ENCODE data around the gene CATSPERB. TPM values are rescaled to one million over a fixed set of nuclear protein-coding genes. Genes with fewer than 3 reads are reported as not detected.
"Not testable (repeated sequence)": the region's sequence is repeated elsewhere in the genome, so short reads cannot be mapped to it uniquely, and the experiment has no call there.

CATSPERB gene, protein sequence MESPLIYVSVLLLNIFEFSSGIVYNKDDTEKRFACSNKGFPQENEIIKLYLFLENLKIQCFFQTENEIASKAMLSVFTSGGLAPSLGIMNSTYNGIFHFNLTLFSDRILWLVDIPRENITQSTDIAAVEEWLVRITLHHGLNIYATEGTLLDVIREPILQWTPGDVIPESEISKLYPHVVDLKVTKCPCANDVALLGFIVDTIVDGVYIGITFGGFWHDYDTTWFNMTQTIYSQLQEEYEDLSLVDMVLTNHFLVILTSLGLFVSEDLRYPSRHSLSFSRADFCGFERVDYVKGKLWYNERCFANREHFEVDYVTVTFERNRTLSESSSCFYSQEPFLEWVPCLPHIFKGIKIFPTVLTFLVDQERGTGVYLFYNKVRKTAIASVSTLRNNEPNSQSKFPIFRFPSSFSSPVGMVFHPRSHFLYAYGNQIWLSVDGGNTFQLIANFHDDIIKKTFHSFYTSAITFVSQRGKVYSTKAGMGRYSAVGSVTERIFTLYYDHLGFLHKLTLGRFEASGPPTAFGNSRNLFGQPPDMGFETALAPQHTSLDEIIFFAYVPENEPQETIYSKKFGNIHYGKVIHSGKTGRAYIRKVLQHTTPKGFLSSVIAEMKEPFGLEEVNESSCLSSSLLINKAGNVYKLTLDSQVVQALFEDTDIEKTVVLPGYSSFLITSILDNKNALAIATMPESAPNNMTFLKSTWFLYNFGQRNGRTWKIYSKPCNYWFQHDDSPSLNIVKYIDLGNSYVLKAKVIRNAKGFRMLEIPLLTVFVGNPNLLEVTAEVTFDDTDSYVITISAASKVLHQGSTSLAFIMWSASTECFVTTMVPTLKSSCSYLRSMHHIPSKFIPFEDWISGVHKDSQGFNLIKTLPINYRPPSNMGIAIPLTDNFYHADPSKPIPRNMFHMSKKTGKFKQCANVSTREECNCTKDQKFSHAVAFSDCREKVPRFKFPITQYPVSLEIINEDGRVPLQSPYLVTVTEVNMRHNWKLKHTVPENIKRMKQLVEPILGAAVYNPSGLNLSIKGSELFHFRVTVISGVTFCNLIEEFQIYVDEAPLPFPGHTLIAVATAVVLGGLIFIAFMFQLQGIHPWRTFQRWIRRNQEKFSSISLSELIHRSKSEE
- not detected in 2 replicates for total RNA-seq

DNA sequence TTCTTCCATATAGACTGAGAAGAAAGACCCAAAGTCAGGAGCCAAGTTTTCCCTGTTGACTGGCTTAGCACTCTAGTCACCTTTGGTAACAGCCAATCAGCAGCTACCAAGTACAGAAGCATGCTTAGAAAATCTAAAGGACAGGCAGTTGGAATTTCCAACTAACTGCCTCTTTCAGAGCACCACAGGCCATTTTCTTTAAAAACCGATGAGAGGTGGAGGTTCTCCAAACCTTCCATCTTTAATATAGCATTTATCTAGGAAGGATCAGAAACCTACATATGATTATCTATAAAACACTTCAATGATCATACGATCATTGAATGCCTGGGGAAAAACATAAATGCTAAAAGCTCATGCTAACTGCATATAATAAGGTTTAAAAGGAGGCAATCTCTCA is at the start of gene CATSPERB:
CATSPERB (minus strand) TSS at position 101 of the 400 bp plus-strand sequence. CDS start 2,607 bp downstream, outside the sequence.
- no peak for DNase-seq (ENCODE audit: low read depth, low spot score)

DNA sequence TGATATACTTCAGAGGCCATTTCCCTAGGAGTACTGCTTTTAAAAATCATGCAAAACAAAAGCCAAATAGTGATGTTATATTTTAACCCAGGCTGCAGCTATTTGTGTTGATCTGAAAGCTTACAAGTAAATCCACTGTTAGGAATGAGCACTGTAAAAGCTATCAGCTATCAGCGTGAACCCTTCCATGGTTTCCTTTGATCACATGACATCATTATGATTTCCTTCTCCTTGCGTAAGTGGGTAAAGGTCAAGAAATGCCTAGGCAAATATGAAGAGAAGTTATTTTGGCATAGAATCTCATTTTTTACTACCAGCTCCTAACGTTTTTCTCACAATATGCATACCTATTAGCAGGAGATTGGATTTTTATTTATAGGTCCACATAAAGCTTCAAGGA is 48.6 kb upstream of the CATSPERB start:
- no peak for DNase-seq (ENCODE audit: low read depth, low spot score)

DNA sequence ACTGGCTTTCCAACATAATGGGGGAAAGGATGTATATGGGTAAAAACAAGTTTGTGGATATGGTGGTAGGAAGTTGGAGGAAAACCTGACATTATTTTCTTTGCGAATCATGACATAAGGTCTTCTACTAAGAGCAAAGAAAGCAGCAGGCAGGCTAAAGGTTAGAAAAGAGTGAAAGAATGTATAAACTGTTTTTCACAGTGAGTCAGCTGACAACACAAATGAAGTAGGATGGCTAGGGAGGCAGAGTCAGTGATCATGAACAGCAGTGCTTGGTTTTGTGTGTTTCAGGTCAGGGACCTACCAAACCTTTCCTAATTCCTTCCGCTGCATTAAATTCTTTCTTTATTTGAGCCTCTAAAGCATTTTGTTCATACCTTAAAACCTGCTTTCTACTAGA is 46.3 kb upstream of the CATSPERB start:
- no peak for DNase-seq (ENCODE audit: low read depth, low spot score)

DNA sequence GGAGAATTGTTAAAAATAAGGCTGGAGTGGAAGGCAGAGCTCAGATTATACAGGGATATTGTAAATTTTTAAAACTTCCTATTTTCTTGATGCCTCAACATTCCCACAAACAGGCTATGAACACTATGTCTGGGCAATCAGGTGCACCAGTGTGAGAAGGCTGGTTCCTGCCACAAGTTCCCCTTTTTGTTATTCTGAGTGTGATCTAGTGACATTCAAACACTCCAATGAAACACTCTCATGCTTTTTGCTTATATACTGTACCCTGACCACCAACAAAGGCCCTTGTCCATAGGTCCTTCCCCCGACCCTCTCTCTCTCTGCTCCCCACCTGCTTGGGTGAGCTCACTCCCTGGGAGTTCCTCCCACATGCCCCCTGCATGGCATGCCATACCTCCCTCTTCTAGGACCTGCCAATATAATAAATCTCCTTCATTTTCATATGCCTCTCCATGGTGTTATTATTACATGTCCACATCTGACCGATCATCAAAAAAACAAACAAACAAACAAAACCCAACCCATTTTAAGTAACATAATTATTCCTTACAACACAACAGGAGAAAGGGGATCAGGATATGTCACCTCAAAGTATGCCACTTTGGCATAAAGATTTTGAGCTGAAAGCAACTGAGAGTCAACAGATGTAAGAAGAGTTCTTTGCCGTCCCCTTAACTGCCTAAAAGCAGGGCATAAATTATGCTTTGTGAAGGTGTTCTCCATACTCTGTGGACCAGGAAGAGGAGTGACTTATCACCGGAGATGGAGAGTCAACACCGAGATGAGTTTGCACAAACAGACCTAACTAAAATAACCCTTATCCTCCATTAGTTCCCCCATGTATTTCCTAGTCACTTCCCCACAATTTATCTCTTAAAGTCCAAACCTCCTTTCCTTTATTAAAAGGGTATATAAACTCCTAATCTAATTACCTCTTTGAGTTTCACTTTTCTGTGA is 42.5 kb upstream of the CATSPERB start:
- no peak for DNase-seq (ENCODE audit: low read depth, low spot score)

DNA sequence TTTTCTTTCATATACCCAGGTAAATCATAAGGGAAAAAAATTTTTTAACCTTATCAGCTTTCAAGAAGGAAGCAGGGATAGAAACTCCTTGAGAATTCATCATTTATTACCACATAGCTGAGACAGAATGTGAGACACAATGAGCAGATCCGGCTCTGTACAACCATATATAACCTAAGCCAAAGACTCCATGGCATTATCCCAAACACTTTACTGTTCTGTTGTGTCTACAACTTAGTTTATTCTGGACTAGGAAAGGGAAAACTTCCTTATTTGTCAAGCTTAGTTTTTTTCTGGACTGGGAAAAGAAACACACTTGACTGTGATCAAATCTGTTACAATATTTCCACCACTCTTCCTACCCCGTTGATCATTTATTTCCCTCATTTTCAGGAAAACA is 38.3 kb upstream of the CATSPERB start:
- no peak for DNase-seq (ENCODE audit: low read depth, low spot score)

DNA sequence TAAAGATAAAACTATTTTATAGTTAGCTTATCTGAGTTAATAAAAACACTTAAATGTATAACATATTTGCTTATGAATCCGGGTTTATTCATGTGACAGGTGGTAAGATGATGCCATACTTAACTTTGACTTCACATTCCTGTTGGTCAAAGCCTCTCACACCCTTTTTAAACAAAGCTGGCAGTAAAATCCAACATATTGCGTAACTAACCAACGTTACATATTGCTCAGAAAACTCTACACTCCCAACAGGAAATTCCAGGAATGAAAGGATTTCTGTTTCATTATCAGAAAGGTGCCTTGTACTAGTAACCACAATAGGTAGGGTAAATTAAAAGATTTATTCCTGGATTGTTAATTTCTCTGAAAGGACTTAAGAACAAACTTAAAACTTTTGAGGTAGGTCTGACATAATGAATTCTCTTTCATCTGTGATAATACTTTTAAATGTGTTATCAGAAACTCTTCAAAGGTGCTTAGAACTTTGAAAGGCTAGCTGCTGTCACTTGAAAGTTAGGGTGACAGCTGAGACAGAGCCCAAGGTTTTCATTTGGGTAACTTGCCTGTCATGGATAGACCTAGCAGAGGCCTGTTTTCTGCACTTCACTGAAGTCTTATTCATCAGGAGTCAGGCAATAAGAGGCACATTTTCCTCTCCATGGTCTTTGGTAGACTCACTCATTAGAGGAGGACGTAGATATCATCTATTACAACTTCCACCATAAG is 23.8 kb upstream of the CATSPERB start:
- no peak for DNase-seq (ENCODE audit: low read depth, low spot score)

DNA sequence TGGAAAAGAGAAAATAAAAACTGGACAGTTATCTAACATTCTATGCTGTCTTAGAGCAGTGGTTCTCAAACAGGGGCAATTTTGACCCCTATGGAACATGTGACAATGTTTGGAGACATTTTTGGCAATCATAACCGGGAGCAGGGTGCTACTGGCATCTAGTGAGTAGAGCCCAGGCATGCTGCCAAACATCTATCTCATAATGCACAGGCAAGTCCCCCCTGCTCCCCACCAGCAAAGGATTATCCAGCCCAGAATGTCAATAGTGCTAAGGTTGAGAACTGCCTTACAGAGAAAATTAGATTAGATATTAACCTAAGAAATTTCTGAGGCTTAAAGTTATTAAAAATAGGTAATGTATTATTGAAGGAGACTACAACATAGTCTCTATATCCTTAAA is 22.9 kb upstream of the CATSPERB start:
- DNase-seq (ENCODE audit: low read depth, low spot score) = no peak

DNA sequence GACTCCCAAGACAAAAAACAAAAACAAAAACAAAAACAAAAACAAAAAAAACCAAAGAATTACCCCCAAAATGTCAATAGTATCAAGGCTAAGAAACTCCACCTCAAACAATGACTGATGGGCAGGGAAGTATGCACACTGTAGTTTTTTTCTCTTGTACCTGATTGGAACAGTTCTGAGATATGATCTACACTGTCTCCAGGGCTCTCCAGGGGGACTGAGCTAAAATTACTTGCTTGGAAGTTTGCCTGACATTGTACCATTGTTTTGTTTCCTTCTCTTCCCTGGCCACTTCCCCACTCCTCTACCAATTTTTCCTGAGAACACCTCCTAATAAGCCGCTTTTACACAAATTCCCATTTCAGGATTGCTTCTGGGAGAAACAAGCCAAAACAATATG is 22.3 kb upstream of the CATSPERB start:
- no peak for DNase-seq (ENCODE audit: low read depth, low spot score)

DNA sequence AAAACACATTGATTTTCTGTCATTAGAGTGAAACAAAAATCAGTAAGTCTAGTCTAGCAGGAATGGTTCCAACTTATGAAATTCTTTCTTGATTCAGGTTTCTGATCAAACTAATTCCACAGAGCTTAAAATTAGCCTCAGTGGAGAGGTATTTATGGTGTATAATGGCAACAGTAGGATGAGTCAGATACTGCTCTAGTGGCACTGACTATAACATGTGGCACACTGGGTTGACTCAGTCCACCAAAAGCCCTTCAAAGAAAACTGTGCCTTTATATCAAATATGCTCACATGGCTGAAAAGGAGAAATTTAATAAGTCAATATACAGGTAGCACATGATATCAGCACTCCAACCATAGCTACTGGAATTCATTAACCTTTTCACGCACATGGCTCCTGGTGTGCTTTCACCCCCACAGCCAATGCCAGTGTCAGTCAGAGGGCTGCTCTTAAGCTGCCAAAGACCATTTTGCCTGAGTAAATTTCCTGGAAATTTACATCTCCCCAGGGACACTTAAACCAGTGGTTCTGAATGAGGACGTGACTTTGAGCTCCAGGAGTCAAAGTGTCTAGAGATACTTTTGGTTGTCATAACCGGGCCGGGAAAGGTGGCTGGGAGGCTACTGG is 21.7 kb upstream of the CATSPERB start:
- DNase-seq (ENCODE audit: low read depth, low spot score) = no peak

DNA sequence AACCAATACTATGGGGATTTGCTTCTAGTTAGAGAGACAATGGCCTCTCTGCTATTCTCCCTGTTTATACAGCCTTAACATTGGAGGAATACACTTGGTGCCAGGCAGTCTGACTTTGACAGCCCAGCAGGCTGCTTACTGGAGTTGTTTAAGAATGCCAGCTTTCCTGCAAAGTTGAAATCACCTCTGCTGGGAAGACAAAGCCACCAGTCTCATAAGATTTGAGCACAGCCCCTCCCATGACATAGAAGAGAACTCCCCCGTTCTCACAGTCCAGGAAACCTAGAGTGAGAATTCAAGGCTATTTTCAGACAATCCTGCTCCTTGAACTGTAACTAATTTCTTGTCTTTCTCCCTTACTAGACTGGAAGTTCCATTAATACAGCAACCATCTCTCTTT is 21.1 kb upstream of the CATSPERB start:
- no peak for DNase-seq (ENCODE audit: low read depth, low spot score)

DNA sequence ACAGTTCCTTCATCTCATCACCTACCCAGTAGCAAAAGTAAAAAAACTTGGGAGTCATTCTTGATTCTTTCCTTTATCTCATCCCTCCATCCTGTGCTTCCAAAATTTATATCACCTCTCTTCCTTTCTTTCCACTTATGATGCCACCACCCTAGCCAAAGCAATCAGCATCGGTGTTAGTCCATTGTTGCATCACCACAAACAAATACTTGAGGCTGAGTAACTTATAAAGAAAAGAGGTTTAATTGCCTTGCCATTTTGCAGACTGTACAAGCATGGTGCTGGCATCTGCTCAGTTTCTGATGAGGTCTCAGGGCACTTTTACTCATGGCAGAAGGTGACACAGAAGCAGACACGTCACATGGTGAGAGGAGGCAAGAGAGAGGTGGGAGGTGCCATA is 19.8 kb upstream of the CATSPERB start:
- no peak for DNase-seq (ENCODE audit: low read depth, low spot score)

DNA sequence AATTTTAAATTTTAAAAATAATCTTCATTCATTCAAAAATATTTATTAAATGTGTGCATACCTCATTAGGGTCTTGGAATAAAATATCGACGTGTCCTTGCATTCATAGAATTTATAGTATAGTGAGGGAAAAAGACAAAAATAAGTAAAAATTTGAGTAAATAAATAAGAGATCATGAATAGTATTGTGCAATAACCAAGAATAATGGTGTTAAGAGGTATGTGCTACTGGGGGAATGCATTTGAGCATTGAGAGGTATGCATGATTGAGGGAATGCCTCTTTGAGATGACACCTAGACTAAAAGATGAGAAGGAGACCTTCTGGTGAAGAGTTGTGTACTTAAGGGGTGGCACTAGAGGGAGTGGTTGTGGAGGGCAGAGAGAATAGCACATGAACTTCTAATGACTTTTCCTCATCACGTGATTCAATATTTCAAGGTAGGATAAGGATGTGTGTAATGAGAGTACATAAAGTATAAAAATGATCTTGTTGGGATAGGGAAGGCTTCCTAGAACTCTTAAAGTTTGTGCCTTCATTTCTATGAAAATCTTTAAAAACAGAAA is 18.8 kb upstream of the CATSPERB start:
- no peak for DNase-seq (ENCODE audit: low read depth, low spot score)

DNA sequence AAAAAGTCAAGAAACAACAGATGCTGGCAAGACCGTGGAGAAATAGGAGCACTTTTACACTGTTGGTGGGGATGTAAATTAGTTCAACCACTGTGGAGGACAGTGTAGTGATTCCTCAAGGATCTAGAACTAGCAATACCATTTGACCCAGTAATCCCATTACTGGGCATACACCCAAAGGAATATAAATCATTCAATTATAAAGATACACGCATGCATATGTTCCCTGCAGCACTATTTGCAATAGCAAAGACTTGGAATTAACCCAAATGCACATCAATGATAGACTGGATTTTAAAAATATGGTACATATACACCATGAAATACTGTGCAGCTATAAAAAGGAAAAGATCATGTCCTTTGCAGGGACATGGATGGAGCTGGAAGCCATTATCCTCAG is 18.0 kb upstream of the CATSPERB start:
- no peak for DNase-seq (ENCODE audit: low read depth, low spot score)

DNA sequence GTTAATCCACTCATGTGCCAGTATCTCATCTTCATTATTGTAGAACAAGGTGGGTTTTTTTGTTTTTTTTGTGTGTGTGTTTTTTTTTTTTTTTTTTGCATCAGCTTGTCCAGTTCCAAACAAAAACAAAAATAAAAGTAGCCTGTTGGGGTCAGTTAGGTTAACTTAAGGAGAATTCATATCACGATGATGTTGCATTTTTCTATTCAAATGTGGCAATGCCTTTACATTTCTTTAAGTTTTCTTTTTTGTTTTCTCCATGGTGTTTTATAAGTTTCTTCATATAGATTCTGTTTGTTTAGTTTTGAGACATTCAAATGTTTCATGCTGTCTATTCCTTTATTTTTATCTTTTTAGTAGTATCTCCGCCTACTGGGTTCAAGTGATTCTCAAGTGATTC is 16.2 kb upstream of the CATSPERB start:
- DNase-seq (ENCODE audit: low read depth, low spot score) = no peak

DNA sequence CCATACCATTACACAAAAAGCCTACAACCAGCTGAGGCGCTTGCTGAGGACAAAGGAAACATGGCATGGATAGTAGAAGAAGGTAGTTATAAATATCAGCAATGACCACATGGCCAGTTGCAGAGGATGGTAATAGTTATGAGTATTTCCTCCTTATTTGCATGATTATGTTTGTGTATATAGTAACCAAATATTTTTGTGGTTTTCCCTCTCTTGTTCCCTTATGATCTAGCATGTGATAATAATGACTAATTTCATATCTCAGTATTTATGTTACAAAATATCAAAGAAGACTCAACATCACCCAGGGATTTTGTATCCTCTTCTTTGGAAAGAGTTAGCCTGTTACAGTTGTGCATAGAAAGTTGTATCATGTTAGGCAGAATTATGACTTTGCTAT is 13.5 kb upstream of the CATSPERB start:
- no peak for DNase-seq (ENCODE audit: low read depth, low spot score)

DNA sequence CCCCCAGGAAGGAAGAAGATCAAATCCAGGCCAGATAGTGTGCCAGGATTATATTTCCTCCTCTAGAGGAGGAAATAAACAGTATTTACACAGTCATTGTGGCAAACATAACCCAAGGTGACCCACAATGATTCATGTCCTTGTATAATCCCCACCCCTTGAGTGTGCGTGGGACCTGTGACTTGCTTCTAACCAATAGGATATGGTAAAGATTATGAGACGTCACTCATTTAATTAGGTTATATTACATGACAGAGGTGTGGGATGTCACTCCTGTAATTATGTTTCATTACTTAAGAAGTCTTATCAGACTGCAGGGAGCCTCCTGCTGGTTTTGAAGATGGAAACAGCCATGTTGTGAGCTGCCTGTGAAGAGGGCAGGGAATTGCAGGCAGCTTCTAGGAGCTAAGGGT is 12.2 kb upstream of the CATSPERB start:
- DNase-seq (ENCODE audit: low read depth, low spot score) = no peak

DNA sequence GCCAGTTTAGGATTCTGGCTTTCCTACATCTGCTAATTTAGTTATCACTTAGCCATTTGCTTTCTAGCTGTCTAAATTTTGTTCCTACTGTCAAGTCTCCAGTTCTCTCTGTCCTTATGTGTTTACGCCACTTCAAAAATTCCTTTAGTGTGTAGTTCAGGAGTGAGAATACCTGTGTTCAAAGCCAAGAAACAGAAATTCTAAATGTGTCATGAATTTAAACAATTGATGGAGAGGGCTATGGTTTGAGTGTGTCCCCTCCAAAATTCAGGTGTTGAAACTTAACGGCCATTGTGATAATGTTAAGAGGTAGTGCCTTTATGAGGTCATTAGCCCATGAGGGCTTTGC is 11.4 kb upstream of the CATSPERB start:
- DNase-seq (ENCODE audit: low read depth, low spot score) = no peak

DNA sequence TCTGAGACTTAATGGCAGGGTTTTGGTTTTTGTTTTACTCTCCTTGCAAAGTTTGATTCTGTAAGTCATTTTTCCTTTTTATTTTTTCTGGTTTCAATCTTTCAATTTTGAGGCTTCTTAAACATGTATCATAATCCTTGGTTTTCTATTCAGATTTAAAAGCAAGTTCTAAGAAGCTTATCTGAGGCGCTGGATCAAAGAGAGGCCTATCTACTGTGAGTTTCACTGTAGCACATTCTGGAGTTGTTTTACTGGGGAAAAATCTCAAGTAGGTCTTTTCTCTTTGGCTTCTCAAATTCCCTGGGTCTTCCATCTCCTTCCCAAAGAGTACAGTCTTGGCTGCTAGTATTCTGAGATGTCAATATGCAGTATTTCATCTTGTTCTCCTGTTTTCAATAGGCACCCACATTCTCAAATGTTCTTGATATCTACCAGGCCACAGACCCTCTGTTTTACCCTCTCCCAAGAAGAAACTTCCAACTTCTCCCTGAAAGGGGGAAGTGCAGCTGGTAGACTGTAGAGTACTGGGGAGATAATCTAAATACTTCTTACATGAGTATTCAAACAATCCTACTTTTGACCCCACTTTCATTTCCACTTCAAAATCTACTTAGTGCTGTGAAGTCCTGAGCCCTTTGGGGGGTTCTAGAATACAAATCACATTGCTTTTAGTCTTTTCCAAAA is 10.9 kb upstream of the CATSPERB start:
- DNase-seq (ENCODE audit: low read depth, low spot score) = no peak

DNA sequence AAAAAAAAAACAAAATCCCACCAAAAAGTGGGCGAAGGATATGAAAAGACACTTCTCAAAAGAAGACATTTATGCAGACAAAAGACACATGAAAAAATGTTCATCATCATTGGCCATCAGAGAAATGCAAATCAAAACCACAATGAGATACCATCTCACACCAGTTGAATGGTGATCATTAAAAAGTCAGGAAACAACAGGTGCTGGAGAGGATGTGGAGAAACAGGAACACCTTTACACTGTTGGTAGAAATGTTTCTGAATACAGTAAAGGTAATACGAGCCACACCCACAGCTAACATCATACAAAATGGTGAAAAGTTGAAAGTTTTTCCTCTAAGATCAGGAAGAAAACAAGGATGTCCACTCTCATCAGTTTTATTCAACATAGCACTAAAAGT is 8.0 kb upstream of the CATSPERB start:
- DNase-seq (ENCODE audit: low read depth, low spot score) = not testable (repeated sequence)

All from pulmonary artery endothelial cell (primary cell).